Muscle of back (tissue), 11 donors: ENCODE measurements around the gene SORCS1. TPM values are rescaled to one million over a fixed set of nuclear protein-coding genes. Genes with fewer than 3 reads are reported as not detected.
A peak's percentile ranks its signal among the peaks of the same experiment; 100 is the strongest.

Experiments used
- DNase-seq, 3 donors: peaks; one replicate each; pipeline versions ENCODE4 v3.0.0 to v3.0.0-alpha.2; 2013
- polyA plus RNA-seq, 10 donors: library from polyadenylated mRNA; unstranded; fragments of 120-200 nt; gene quantifications; one replicate each; pipeline ENCODE4 v1.2.1, GENCODE V29; 2013; ENCODE audit not compliant: insufficient read length in 10 of 10

The SORCS1 gene
- polyA plus RNA-seq, 10 donors: 2.5 to 5.7 (median 4.0) TPM

DNA sequence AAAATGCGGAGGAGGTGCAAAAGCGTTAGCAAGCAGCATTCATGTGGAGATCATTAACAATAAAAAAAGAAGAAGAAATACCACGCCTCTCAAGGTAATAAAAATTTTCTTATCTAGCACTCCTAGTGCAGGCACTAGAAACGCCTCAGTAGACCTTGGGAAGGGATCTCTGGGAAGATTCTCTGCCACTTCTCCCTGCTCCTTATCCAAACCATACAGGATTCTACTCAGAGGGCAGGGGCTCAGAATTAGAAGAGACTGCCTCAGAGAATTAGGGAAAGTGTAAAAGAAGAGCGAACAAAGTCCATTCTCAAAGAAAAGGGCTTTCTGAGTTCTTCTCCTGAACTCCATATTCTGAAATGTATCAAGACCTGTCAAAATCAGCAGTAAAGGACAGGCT is 413.4 kb downstream of the SORCS1 start:
- DNase-seq: no peak

DNA sequence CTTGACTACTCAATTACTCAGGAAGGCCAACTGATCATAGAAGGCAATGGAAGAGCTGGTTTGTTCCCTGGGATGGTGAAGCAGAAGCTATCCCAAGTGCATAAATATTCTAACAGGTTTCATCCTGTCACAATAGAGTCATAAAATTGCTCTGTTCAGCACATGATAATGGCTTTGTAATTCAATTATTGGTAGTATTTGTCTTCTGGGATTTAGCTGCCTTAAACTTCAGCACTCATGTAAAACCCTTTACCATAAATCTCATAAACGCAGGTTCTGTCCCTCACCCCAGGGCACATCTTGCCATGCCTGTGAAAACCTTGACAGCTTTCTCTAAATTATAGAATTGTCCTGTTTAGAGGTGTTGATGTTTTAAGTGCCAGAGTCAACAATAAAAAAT is 417.6 kb downstream of the SORCS1 start:
- DNase-seq: no peak

DNA sequence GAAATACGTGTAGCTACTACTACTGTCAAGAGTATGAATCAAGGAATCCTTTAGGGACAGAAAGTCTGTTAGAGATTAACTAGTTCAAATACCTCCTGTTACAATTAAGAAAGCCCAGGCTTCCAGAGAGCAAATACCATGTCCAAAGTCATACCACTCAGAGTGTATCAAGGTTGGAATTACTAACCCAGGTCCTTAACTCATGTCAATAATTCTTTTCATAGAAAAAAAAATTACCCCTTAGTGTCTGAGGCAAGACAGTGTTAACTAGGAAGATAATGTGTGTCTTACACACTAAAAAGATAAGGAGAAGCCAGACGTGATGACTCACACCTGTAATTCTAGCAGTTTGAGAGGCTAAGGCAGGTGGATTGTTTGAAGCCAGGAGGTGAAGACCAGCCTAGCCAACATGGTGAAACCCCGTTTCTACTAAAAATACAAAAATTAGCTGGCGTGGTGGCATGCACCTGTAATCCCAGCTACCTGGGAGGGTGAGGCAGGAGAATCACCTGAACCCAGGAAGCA is 423.4 kb downstream of the SORCS1 start:
- no peak for DNase-seq

DNA sequence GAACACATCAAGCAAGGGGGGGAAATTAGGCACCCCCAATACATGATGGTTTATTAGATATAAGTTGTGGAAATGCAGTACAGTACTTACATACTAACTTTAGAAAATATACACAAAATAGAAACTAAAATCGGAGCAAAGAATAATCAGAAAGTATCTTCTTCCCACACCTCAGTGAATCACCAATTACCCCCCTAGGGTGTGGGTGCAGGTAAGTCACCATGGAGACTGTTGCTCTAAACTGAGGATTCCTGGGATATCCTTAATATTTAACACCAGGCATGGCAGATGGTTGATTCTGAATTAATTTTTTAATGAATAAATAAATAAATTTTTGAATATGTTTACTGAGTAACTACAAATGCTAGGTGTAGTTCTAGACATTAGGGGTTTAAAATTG is 424.4 kb downstream of the SORCS1 start:
- no peak for DNase-seq

DNA sequence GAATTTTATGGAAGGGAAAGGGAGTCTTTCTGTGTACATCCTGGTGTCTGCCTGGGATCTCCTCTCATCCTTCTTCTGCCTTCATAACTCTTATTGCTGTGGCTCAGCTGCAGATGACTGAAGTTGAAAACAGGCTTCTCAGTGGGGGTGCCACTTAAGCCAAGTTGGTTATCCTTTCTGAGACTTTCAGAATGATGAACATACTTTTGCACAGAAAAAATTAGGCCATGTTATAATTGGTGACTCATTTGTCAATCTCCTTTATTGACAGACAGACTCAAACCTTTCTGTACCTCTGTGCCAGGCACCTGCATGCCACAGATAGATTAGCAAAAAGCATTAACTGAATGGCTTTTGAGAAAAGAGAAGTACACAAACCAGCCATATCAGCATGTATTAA is 430.3 kb downstream of the SORCS1 start:
- DNase-seq: no peak

DNA sequence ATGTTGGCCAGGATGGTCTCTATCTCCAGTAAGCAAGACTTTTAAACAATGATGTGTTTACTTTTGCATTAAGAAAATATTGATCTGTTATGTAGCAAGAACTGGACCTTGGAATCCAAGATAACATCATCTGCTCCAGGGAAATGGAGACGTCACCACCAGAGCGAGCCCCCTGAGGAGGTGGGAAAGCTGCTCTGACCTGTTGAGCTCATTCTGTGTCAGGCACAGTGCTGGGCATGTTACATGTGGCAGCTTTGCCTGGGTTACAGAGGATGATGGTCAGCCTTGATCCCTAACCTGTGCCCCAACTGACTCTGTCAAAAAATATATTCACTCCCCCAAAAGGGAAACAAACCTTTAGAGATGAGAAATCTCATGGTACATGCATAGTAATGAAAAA is 436.3 kb downstream of the SORCS1 start:
- no peak for DNase-seq

DNA sequence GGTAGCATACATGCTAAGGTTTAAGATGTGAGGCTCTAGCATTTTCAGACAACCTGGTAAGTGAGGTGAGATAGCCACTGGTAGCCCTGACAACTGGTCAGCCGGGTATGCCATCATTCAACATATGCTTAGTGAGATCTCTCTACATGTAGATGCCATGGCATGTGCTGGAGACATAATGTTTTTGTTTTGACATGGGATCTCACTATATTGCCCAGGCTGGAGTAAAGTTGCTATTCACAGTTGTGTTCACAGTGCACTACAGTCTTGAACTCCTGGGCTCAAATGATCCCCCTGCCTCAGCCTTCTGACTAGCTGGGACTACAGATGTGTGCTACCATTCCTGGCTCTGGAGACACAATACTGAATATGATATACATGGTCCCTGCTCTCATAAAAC is 437.3 kb downstream of the SORCS1 start:
- no peak for DNase-seq

DNA sequence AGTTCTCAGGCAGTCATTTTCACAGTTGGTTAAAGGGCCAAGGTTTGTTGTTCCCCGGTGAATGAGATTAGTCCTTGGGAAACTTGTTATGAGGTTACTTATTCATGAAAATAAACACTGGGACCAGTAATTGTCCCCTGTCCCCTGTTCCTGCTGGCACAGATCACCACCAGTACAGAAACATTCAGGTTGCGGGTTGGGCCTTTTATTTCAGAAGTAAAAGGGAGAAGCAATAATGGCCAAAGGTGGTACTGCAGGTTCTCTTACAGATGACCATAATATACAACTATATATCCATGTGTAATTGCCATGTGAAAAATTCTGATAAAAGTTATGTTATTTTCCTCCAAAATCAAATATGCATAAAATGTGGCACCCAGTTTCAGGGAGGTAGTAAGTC is 442.0 kb downstream of the SORCS1 start:
- no peak for DNase-seq

DNA sequence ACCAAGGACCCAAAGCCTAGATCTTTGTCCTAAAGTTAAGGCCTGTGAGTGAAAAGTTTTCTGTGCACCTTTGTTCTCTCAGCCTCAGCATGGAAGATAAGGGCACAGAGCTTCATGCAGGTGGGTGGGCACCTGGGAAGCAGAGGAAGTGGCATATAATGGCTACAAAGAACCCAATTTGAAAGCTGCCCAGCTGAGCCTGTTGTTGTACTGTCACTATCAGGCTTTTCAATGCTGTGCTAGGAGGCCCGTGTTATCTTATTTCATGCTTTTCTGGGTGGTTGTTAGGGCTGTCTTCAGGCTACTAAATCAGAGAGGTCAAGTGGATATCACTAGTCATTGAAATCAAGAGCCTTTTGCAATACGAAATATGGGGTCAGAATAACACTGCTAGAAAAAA is 443.8 kb downstream of the SORCS1 start:
- DNase-seq: no peak

DNA sequence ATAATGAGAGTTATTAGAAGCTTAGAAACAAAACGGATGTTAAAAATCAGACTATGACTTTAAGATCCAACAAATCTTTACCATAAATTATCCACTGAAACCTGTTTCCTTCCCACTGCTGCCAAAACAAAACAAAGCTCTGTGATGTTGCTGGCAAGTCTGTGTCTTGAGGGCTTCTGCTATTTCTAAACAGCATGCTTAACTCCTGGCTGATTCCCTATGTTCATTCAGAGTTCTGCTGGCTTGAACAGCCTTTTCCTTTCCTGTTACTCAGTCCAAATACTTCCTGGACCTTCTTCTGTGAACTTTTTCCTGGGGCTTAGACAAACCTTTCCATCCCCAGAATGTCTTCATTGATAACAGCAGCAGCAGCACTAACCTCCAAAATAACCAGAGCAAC is 448.1 kb downstream of the SORCS1 start:
- peak; percentile 61 to 91 (median 81) for DNase-seq

DNA sequence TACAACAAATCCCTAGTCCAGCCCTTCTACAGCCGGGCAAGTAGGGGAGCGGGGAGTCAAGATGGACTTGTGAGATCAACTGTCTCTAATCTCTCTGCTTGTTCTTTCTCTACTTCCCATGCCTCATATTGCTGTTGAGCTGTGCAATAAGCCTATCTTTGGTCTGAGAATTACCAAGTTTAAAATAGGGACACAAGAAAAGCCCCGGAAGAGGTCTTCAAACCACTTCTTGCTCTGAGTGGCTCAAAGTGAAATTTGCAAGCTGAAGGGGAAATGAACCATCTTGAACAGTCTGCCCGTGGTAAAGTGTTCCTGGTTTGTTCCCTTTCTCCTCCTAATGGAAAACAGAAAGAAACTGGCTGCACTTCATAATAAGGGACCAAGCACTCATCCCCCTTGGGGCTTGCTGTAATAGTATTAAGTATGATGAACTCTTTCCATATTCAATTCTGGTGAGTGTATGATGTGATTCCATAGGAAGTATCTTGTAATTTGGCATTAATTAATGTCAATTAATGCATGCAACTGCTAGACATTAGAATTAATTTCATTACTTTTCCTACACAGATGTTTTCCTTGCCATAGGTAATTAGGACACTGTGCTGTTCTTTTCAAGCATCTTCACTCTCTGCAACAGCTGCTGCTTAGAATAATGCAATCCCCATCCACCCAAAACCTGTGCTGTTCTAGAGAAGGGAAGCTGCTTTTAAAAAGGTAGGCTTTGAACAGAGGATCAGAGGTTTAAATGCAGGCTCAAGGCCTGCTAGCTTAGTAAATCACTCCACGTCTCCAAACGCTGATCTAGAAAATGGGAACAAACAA is 449.6 kb downstream of the SORCS1 start:
- DNase-seq: peak in 1 of 3 donors; percentile 34

DNA sequence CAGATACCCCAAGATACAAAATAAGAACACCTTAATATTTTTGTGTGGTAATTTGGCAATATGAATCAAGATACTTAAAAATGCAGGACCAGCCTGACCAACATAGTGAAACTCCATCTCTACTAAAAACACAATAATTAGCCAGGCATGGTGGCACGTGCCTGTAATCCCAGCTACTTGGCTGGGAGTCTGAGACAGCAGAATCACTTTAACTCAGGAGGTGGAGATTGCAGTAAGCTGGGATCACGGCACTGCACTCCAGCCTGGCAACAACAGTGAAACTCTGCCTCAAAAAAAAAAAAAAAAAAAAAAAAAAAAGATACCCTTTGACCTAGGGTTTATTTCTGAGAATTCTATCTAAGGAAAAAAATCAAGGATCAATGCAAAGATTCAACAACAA is 450.7 kb downstream of the SORCS1 start:
- no peak for DNase-seq

DNA sequence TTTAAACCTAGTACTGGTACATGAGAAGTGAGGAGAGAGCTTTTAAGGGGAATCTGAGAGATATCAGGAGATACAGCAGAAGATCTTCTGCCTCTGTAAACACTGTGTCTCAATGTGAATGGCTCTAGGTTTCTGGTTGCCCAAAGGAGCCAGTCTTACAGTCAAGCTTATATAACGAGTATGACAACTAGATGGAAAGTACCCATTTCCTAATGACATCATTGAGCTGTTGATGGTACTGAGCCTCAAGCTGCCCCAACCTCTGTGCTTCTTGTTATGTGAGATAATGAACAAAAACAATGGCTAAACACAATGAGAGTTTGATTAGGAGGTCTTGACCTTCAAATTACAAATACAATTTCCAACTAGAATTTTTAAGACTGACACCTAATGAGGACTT is 451.5 kb downstream of the SORCS1 start:
- no peak for DNase-seq

DNA sequence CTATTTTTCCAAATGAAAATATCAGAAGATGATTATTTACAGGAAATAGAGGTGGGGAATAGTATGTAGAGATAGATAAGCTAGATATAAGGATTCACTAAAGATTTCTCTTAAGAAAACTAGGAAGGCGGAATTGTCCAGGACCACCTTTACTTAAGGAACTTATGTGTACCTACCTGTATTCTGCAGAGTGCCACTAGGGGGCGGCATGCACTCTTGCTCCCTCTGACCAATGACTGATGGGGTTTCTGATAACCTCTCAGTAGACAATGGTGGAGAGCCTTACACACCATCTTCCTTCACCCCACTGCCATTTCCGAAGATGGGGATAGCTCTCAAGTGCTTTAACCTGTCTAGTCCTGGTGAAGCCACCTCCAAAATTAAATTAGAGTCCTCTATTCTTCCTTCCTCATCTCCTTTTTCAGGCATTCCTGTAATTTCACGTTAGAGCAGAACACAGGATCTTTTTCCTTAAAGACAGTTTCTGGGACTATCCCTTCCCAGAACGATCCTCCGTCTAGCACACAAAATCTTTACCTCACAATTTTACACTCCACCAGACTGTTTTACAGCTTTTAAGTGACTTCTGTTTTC is 453.1 kb downstream of the SORCS1 start:
- DNase-seq: peak in 1 of 3 donors; percentile 27

DNA sequence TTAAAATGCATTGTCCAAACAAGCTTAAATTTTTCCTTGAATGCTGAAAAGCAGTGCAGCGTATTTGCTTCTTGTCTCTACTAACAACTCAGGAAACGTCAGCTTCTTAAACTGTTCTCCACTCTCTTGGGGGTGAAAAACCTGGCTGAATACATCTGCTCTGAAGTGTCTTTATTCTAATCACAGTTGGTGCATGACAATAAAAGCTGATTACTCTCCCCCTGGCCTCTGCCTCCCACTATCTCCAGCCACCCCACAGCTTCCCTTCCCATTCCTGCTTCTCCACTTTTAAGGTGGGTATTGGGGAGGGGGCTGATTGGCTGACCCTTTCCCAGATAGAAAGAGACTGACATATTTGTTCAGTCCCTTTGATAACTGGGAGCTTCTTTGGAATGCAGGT is 456.0 kb downstream of the SORCS1 start:
- DNase-seq: no peak

DNA sequence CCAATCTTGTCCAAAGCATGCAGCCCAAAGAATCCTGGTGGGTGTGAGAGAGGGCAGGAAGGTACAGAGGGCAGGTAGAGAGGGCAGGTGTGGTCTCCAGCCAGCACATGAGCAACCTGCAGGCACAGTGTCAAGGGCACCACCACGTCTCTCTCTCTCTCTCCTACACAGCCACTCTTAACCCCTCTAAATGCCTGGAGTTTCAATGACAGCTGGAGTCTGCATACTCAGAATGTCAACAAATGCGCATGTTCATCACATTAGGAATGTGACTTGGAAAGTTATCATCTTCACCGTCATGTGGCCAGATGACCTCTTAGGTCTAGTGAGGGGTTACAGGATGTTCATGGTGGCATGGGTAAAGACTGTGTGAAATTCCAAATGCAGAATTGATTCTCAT is 456.8 kb downstream of the SORCS1 start:
- no peak for DNase-seq

DNA sequence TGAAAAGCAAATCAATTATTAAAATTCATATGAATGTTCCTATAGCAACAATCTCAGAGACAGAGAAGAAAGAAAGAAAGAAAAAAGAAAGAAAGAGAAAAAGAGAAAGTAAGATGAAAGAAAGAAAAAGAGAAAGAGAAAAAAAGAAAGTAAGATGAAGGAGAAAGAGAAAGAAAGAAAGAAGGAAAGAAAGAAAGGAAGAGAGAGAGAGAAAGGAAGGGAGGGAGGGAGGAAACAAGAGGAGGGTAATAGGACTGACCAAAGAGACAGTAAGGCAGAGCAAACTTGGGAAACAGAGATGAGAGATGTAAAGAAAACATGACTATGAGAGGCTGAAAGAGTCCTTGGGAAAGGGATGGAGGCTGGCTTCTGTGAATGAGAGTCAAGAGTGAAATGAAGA is 458.4 kb downstream of the SORCS1 start:
- DNase-seq: no peak

DNA sequence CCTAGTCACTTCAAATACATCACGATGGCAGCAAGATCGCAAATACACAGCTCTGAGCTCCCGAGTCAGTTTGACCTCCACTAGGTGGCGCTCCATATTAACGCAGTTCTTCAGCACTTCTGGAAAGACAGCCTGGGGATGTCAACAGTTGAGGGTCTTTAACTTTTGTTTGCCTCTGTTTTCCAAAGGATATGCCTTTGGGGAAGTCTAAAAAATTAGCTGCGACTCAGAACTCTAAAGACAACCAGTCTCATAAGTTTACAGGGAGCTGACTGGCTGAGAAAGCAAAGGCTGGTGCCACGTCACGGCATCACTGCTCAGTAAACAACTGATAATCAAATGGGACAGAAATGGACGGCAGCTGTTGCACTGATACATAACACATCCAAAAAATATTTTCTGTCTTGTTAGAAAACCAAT is 458.8 kb downstream of the SORCS1 start:
- peak; percentile 75 to 88 (median 83) for DNase-seq

DNA sequence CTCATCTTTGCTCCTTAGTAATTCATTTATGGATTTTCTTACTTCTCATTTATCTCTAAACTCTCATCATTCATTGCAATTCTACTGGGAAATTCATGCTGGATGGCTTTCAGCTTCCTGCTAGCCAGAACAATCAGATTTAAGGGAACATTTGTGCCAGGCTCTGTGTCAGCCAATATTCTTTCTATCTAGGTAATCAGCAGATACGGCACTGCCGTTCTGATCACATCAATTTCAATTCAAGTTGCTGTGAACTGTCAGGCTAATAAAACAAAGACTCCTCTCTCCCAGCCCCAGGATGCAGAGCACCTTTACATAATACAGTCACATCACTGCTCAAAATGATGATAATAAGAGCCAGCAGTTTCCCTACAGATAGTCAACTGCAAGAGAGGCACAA is 468.3 kb downstream of the SORCS1 start:
- DNase-seq: no peak

DNA sequence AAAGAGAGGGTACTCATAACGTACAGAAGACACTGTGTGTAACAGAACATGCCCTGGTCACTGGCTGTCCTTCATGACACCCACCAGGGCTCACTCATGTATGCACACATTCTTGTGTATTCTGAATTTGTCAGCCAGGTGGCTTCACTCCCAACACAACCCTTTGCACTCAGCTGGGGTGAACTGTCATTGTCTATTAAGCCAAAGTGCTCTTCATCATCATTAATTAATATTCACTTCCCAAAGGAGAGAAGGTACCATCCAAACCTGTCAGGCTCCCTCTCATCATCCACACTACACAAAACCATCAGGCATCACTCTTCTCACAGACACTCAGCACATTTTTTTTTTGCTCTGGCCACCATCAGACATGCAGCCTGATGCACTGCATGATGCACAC is 469.8 kb downstream of the SORCS1 start:
- no peak for DNase-seq

DNA sequence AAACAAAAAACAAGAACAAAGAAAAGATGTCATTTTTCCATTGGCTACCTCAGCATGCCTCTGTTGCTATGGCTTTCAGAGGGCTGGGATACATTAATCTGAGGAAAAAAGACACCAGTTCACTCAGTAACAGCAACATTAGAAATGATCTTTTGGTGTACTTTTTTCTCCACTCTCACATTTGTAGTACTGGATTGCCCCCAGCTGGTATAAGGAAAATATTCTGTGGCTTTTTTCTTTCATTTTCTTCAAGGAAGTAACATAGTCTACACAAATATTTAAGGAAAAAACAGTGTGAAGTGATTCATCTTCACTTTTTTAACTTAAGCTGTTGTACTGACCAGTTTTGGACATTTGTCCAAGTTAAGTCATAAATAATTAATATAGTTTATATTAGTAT is 482.3 kb downstream of the SORCS1 start:
- DNase-seq: peak; percentile 12 to 55 (median 28)

DNA sequence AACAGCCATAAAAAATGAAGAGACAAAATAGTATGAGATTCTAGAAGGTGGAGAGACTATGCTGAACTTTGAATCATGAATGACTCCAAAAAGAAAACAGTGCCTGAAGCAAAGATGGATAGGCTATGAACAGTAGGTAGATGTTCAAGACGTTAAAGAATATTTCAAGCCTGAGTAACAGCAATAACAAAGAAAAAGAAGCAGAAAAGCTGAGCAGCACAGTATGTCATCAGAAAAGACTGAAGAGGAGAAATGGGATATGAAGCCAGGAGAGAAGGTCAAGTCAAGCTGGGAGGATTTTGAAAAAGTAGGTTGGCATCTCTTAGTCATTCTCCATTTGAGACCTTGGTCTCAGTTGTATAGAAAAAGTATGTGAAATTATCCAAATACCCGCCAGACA is 484.4 kb downstream of the SORCS1 start:
- no peak for DNase-seq

DNA sequence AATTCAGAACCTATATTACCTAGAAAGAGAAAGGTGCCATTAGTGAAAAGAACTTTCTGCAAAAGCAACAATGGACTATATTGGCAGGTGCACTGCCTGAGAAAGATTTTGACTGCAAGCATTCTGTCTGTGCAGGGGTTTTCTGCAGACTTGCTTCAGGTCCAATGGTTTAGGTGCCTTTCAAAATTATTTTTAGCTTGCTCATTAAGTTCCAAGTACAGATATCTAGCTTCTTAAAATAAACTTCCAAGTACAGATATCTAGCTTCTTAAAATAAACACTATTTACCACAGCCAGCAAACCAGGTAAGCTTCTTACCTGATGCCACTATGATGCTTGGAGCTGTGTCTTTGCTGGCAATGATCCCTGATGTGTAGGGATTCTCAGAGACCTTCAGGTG is 485.2 kb downstream of the SORCS1 start:
- no peak for DNase-seq
